ENCODE measurements around the gene MYOZ1. TPM values are rescaled to one million over a fixed set of nuclear protein-coding genes. Genes with fewer than 3 reads are reported as not detected.
"Not testable (repeated sequence)": the region's sequence is repeated elsewhere in the genome, so short reads cannot be mapped to it uniquely, and the experiment has no call there.

MYOZ1 gene, protein sequence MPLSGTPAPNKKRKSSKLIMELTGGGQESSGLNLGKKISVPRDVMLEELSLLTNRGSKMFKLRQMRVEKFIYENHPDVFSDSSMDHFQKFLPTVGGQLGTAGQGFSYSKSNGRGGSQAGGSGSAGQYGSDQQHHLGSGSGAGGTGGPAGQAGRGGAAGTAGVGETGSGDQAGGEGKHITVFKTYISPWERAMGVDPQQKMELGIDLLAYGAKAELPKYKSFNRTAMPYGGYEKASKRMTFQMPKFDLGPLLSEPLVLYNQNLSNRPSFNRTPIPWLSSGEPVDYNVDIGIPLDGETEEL
- polyA plus RNA-seq (2013, experiment 1 of 2; ENCODE audit: insufficient read length), result 1.2 TPM
- polyA plus RNA-seq (2013, experiment 2 of 2; ENCODE audit: insufficient read length), result 1.2 TPM

- DNase-seq, result no peak
Measured at GRCh38 chr10:73641328-73642060, at the start of gene MYOZ1. Gene MYOZ1, minus strand, starts transcription at chr10:73641474. Its CDS starts 1,457 bp downstream, at chr10:73640017.

- not testable (repeated sequence) for DNase-seq
Measured at GRCh38 chr10:73690755-73691154, 49.5 kb upstream of the MYOZ1 start.

DNA sequence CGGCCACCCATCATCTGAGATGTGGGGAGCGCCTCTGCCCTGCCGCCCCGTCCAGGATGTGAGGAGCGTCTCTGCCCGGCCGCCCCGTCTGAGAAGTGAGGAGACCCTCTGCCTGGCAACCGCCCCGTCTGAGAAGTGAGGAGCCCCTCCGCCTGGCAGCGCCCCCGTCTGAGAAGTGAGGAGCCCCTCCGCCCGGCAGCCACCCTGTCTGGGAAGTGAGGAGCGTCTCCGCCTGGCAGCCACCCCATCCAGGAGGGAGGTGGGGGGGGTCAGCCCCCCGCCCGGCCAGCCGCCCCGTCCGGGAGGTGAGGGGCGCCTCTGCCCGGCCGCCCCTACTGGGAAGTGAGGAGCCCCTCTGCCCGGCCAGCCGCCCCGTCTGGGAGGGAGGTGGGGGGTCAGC, 48.3 kb upstream of the MYOZ1 start:
- not testable (repeated sequence) for DNase-seq

GRCh38 chr10:73687641-73688040, 46.4 kb upstream of the MYOZ1 start:
- not testable (repeated sequence) for DNase-seq

DNA sequence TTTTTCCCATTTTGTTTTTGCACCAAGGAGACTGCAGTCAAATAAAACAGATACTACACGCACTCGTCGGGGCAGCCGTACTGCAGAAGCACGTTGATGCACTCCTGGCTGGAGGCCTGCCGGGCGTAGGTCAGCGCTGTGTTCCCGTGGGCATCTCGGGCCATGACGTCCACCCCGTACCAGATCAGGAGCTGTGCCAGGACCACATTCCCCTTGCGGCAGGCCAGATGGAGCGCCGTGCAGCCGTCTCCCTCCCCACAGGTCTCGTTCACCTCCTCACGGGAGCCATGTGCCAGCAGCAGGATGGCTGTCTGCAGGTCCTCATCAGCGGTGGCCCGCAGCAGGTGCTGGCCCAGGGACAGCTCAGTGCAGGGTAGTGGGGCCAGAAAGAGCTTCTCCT, 33.3 kb upstream of the MYOZ1 start:
- not testable (repeated sequence) for DNase-seq

DNA sequence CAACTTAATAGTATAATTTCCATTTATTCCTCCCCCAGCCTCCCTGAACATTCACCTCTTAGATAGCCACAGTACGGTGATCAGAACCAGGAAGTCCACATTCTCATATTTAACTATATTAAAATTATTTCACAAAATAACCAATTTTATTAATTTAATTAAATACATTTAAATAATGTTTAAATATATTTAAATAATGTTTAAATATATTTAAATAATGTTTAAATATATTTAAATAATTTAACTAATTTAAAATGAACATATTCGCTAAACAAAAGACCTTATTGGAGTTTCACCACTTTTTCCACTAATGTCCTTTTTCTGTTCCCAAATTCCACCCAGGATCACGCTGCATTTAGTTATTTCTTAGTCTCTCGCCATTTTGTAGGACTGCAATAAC, 27.1 kb upstream of the MYOZ1 start:
- not testable (repeated sequence) for DNase-seq

DNA sequence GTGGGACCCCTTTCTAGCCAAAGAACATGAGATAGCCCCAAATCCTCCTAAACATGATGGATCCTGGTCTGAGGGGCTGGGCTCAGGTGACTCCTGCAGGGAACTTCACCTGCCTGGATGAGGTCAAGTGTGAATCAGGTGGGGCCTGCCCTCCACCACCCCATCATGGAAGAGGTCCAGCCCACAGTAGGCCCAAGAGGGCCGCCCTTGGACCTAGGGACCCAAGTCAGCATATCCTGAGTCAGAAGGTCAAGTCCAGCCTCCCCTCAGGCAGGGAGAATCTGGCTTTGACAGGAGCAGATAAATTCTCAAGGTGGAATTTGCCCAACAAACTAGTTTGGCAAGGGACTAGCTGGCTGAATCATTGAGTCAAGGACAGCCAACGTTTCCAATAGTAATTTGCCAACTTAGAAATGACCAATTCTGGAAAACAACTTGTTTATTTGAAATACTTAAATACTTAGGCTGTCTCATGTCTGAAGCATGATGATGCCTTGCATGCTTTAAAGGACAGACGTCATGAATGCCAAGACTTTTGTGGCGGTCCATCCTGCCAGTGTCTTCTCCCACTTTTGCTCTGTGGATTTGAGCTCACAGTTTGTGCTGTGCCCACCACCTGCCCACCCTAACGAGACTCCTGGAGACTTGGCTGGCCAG, 25.0 kb upstream of the MYOZ1 start:
- not testable (repeated sequence) for DNase-seq

DNA sequence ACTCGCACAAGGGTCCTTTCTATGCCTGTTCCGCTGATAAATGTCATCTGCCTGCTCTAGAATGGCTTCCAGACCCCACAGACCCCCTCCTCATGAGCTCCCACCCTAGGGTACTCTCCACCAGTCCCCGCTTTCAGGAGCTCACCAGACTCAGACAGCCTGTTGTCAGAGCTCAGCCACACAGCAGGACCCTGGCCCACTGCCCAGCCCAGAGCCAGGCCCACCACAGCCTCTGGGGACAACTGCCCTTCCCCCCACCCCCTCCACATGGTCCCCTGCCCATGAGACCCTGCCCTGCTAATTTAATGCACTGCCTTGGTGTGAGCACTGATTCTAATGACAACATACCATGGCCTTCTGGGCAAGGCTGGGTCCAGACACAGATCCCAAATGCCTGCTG, 24.3 kb upstream of the MYOZ1 start:
- DNase-seq, result not testable (repeated sequence)

DNA sequence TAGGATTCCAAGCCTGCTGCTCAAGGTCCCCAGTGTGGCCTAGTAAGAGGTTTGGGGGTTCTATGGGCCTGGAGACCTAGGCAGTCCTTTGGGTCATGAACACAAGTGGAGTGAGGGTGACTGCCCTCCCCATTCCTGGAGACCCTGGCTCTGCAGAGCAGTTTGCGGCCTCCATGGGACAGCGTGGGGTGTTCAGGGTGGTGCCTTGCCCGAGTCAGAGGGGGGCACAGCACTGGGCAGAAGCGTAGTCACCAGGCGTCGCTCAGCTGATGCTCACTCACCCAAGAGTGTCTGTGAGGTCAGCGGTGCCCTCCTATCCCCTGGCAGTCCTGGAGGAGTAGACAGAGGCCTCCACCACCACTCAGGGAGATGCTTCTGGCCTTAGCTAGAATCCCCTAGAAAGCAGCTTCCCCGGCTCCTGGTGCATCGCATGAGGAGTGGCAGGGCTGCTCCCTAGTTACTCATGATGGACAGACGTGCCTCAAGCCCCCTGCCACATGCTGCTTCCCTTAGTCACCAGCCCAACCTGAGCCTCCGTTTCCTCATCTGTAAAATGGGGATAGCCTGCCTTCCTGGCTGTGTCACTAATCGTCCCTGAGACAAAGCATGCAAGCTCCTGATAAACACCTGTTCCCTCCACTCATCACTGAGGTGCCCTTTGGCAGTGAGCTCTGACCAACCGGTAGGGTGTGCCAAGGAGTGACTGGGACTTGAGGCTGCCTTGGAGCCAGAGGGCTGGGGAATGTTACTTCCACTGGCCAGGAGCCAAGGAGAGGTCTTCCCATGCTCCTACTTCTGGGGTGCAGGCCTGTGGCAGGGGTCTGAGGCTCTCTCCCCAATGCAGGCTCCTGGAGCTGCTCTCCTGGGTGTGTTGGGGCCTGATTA, 23.1 kb upstream of the MYOZ1 start:
- not testable (repeated sequence) for DNase-seq

DNA sequence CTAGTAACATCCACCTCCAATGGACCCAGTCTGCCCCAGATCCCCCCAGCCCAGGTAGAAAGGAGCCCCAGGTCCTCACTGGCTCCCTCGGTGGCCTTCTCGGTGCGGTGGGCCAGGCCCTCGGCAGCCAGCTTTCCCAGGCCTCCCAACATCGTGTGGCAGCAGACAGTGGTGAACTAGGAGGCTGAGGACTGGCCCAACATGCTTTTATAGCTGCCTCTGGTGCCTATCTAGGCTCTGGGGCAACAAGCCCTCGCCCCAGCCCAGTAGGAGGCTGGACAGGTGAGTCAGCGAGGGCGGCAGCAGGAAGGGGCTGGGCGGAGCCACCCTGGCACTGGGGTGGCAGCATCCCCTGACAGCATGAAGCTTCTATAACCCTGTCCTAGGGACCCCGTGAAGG, 22.3 kb upstream of the MYOZ1 start:
- not testable (repeated sequence) for DNase-seq

GRCh38 chr10:73662705-73663104, 21.4 kb upstream of the MYOZ1 start:
- DNase-seq, result not testable (repeated sequence)

DNA sequence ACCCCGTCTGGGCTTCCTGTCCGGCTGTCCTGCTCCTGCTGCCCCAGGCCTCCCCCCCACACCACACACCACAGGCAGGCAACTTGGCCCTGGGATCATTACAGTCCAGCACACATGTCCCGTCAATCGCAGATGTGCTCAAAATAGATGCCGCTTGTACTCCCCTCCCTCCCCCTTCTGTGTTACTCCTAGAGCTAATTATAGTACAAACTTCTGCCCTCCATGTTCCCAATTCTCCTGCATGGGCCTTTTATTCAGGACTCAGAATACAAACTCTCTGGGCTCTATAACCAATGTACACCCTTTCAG, 14.7 kb upstream of the MYOZ1 start, which contains the start of gene SYNPO2L:
Gene SYNPO2L (minus strand): TSS at position 40 of the 309 bp plus-strand sequence. CDS start 107 bp downstream, outside the sequence.
- no peak for DNase-seq

- no peak for DNase-seq
Measured at GRCh38 chr10:73655257-73655989, 14.1 kb upstream of the MYOZ1 start.

DNA sequence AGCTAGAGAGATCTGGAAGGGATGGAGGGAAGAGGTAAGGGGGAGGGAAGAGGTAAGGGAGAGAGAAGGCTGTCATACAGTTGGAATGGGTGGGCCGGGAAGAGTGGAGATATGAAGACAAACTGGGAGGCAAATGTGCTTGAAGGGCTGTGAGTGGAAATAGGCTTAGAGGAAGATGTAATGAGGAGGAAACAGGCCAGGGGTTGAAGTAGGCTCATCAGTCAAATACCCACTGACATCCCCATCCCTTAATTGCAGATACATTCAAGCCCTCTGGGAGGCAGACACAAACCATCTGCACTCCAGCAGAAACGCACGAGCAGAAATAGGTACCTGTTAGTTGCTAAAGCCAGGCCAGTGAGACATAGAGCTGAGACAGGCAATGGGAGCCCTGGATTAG, 12.4 kb upstream of the MYOZ1 start:
- no peak for DNase-seq

DNA sequence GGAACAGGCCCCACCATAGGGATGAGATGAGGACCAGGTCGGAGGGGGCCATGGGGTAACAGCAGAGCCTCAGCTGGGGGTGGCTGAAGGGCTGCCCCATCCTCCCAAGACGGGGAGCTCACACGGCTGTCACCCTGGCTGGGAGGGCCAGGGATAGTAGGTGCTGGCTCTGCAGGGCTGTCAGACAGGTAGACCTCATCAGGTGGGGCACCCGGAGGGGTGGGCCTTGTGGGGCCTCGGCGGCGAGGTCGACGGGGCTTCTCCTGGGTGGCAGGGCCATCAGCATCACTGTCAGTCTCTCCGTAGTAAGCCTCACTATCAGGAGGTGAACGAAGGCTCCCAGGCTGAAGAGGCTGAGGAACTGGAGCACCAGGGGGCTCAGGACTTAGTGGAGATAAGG, 11.9 kb upstream of the MYOZ1 start:
- no peak for DNase-seq

DNA sequence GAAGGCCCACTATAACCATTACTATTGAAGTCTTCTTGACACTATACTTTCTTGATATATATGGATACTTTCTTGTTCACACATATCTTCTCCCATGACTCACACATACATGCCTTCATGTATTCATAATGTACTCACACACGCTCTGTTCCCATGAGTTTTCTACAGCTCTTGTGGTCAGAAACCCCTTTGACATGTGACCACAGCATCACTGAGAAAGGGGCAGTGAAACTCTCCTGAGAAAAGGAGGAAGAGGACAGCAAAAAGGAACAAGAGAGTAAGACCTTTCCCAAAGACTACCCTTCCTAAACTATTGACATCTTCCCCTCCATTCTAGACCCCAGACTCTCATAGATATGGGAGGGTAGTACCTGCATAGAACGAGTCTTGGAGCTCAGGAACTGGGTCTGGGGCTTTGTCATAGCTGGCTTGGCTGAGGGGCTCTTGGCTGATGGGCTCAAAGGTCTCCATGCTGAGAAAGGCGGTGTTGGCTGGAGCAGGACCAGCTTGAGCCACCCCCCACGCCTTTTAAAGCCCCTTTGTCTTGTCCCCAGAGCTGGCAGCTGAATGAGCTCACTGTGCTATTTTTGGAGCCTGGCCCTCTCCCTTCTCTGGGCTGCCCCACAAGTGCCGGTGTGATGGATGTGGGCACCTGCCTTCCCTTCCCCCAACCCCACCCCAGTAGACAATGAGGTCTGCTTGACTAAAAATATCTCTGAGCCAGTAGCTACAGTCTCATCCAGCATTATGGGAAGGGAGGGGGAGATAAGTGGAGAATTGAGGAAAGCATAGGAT, 9.5 kb upstream of the MYOZ1 start:
- peak; percentile 90 for DNase-seq

GRCh38 chr10:73649876-73650536, 8.7 kb upstream of the MYOZ1 start:
- DNase-seq, result peak; percentile 64

DNA sequence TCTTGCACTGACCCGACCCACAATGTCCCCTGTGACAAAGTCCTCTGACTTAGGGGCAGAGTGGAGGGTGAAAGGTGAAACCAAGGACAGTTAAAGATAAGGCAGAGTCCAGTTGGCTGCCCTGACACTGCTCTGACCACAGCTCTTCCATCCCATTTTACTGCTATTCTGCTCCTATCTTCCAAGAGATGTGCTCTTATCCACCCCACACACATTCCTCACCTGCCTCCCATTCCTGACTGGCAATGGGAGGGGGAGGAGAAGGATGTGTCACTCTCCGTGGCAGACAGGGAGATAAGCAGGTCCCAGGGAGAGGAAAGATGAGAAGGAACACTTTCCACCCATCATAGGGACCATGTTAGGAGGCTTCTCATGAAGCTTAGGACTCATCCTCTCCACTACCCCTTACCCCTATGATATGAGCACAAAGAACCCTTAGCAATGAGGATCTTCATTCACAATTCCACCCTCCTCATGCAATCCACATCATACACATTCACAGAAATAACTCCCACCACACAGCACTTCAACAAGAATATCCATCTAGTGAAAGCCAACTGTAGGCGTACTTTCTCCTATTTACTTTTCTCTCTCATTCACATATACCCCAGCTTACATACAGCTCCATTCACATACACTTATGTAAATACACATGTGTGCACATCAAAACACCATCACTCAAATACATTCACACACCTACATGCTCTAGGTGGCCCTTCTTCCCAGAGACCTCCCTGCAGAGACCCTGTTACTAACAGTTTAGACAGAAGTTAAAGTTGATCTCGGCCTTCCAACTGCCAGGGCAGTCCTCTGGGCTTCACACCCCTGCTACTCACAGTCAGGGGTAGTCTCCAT, 7.9 kb upstream of the MYOZ1 start:
- DNase-seq, result peak; percentile 39

Measured in fibroblast of skin of abdomen (primary cell).